Lower leg skin (tissue), 4 donors: ENCODE measurements around the gene HIBCH. TPM values are rescaled to one million over a fixed set of nuclear protein-coding genes. Genes with fewer than 3 reads are reported as not detected.
"Not testable (repeated sequence)": the region's sequence is repeated elsewhere in the genome, so short reads cannot be mapped to it uniquely, and the experiment has no call there.

Experiments
- DNase-seq, 2 donors: peaks; one replicate each; pipeline ENCODE4 v3.0.0-alpha.2; 2019; ENCODE audit warnings: low spot score in 2 of 2
- H3K4me3 ChIP-seq: fragments of 200-600 bp; sonication (generic); 2 replicates; pipeline ENCODE4 v1.5.1; 2017; ENCODE audit warnings: mild to moderate bottlenecking, low read depth; ENCODE audit not compliant: poor library complexity, severe bottlenecking
- CTCF ChIP-seq, 3 donors: fragments of 450-650 bp; IDR thresholded peaks; one replicate each; pipeline ENCODE4 v1.5.1; 2016; ENCODE audit warnings: antibody characterized with exemption in 3 of 3, mild to moderate bottlenecking in 3 of 3, moderate library complexity in 2 of 3
- POLR2A ChIP-seq, 2 donors: fragments of 450-650 bp; IDR thresholded peaks; one replicate each; pipeline ENCODE4 v1.6.1; 2016 to 2017; ENCODE audit warnings: antibody characterized with exemption in 2 of 2, mild to moderate bottlenecking in 1 of 2, moderate library complexity in 1 of 2
- WGBS, 2 donors: methylation state at CpG; one replicate each; pipeline ENCODE4 v1.1.5; 2018; 5-methylcytosine and 5-hydroxymethylcytosine counted together
- intact Hi-C: fragments of 100-400 bp; cut with DNase I; formaldehyde crosslinking; loops from one replicate; pipeline ENCODE4 v1.15.0; 2023; ENCODE audit warnings: low total_unique reads
- total RNA-seq, 4 donors: library from RNA; depleted of rRNA; stranded (reverse); fragments of >200 nt; gene quantifications; one replicate each; pipeline ENCODE4 v1.1.0, GENCODE V29; 2016

The HIBCH gene
- total RNA-seq, 4 donors from 2014 or later, result 10.0 to 21.4 (median 18.4) TPM

GRCh38 chr2:190283783-190284182, 35.8 kb downstream of the HIBCH start:
- 32 to 43% methylated on average over 2 of the region's 2 CpGs for WGBS, 2 donors
- TF ChIP-seq CTCF (IDR thresholded peaks at IDR 0.05) (no peak), POLR2A (IDR thresholded peaks at IDR 0.05) (no peak)
- no peak overlapping the region for H3K4me3 ChIP-seq
- intact Hi-C loops, result no loop called here
- no peak for DNase-seq

DNA sequence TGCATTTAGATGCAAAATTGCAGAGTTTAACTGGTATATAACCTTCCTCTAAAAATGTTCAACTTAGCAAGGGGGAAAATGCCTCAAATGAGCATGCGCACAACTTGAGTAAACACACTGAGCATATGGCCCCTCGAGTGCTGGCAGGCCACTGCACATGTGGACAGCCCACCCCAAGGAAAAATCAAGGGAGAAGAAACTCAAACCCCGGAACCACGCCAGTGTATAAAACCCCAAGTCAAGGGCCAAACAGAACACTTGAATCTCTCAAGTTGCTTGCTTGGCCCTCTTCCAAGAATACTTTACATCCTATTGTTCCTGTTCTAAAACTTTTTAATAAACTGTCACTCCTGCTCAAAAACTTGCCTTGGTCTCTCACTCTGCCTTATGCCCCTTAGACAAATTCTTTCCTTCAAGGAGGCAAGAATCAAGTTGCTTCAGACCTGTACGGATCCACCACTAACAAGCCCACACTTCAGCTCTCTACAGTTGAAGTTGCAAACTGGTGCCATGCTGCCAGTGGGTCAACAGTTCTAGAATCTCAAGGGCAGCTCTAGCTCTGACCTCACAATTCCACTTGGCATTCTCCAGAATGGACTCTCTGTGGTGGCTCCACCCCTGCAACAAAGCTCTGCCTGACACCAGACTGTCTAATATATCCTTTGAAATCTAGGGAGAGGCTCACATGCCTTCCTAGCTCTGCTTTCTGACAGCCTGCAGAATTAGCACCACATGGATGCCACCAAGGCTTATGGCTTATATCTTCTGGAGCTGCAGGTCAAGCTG, 38.9 kb downstream of the HIBCH start:
- no peak overlapping the region for H3K4me3 ChIP-seq
- intact Hi-C loops, result no loop called here
- WGBS, 2 donors, result 95 to 96% methylated on average over 5 of the region's 5 CpGs
- TF ChIP-seq CTCF (IDR thresholded peaks at IDR 0.05), result no peak
- TF ChIP-seq POLR2A (IDR thresholded peaks at IDR 0.05), result no peak
- no peak for DNase-seq

GRCh38 chr2:190279256-190280134, 40.1 kb downstream of the HIBCH start:
- H3K4me3 ChIP-seq, intact Hi-C loops, DNase-seq: not testable (repeated sequence)
- WGBS, 2 donors, result 73 to 74% methylated on average over 12 of the region's 12 CpGs

- no peak overlapping the region for H3K4me3 ChIP-seq
- TF ChIP-seq CTCF (IDR thresholded peaks at IDR 0.05) (no peak), POLR2A (IDR thresholded peaks at IDR 0.05) (no peak)
- intact Hi-C loops, result no loop called here
- no peak for DNase-seq
- 55 to 69% methylated on average over 4 of the region's 4 CpGs for WGBS, 2 donors
These were observed 42.2 kb downstream of the HIBCH start for GRCh38 chr2:190277234-190278112.

- intact Hi-C loops, result no loop called here
- no peak overlapping the region for H3K4me3 ChIP-seq
- DNase-seq, result no peak
- 44 to 47% methylated on average over 2 of the region's 2 CpGs for WGBS, 2 donors
- TF ChIP-seq CTCF (IDR thresholded peaks at IDR 0.05) (no peak), POLR2A (IDR thresholded peaks at IDR 0.05) (no peak)
These were observed 47.2 kb downstream of the HIBCH start for GRCh38 chr2:190272457-190272842.
